IPS DF 4.7 (cell line): Measurements from ENCODE around the gene DPH5.

Experiments used
- DNase-seq: peaks from one replicate; pipeline ENCODE4 v3.0.0-alpha.2; 2013; ENCODE audit warnings: low spot score; ENCODE audit errors: extremely low read depth

DPH5 gene

DNA sequence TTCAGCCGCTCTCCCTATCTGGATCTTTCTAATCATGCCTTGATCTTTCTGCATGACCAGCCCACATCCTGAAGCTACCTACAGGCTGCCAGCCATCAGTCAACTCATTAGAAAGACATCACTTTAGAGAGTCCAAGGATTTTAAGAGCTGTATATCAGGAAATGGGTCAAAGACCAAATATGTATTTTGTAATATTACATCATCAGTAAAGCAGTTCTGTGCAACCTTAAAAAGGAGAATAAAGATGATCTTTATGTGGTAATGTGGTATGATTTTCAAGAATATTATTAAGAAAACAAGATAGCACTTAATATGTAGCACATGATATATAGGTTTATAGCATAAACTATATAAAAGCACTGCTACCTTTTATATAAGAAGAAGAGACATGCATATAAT lies 82.1 kb downstream of the DPH5 start:
- no peak for DNase-seq

- no peak for DNase-seq
Observed at GRCh38 chr1:100942304-100943046, 83.1 kb downstream of the DPH5 start.

GRCh38 chr1:100941580-100942216 lies 83.9 kb downstream of the DPH5 start:
- no peak for DNase-seq

- no peak for DNase-seq
Observed at GRCh38 chr1:100941098-100941527, 84.5 kb downstream of the DPH5 start.
